ENCODE measurements around the gene KIFAP3.
"Not testable (repeated sequence)": the region's sequence is repeated elsewhere in the genome, so short reads cannot be mapped to it uniquely, and the experiment has no call there.

KIFAP3 gene

GRCh38 chr1:170064821-170065220, 9.7 kb downstream of the KIFAP3 start:
- DNase-seq (ENCODE audit: low read depth in 1 of 2, low spot score in 1 of 2) = no peak

- no peak for DNase-seq (ENCODE audit: low read depth in 1 of 2, low spot score in 1 of 2)
These were observed 11.2 kb downstream of the KIFAP3 start for GRCh38 chr1:170063109-170063826.

GRCh38 chr1:170061676-170062075, 12.8 kb downstream of the KIFAP3 start:
- DNase-seq (ENCODE audit: low read depth in 1 of 2, low spot score in 1 of 2) = not testable (repeated sequence)

- not testable (repeated sequence) for DNase-seq (ENCODE audit: low read depth in 1 of 2, low spot score in 1 of 2)
These were observed 14.4 kb downstream of the KIFAP3 start for GRCh38 chr1:170060015-170060520.

- no peak for DNase-seq (ENCODE audit: low read depth in 1 of 2, low spot score in 1 of 2)
These were observed 25.2 kb downstream of the KIFAP3 start for GRCh38 chr1:170049176-170049800.

- DNase-seq (ENCODE audit: low read depth in 1 of 2, low spot score in 1 of 2) = no peak
These were observed 26.0 kb downstream of the KIFAP3 start for GRCh38 chr1:170048515-170048914.

GRCh38 chr1:170044187-170044586, 30.3 kb downstream of the KIFAP3 start:
- DNase-seq (ENCODE audit: low read depth in 1 of 2, low spot score in 1 of 2) = no peak

GRCh38 chr1:170041423-170042192, 32.9 kb downstream of the KIFAP3 start:
- no peak for DNase-seq (ENCODE audit: low read depth in 1 of 2, low spot score in 1 of 2)

GRCh38 chr1:170032531-170033280, 41.8 kb downstream of the KIFAP3 start:
- DNase-seq (ENCODE audit: low read depth in 1 of 2, low spot score in 1 of 2) = no peak

- no peak for DNase-seq (ENCODE audit: low read depth in 1 of 2, low spot score in 1 of 2)
These were observed 44.3 kb downstream of the KIFAP3 start for GRCh38 chr1:170030212-170030611.

- DNase-seq (ENCODE audit: low read depth in 1 of 2, low spot score in 1 of 2) = no peak
These were observed 46.7 kb downstream of the KIFAP3 start for GRCh38 chr1:170027760-170028159.

GRCh38 chr1:170020859-170021258, 53.6 kb downstream of the KIFAP3 start:
- no peak for DNase-seq (ENCODE audit: low read depth in 1 of 2, low spot score in 1 of 2)

GRCh38 chr1:170017478-170017877, 57.0 kb downstream of the KIFAP3 start:
- no peak for DNase-seq (ENCODE audit: low read depth in 1 of 2, low spot score in 1 of 2)

GRCh38 chr1:170012920-170013319, 61.6 kb downstream of the KIFAP3 start:
- DNase-seq (ENCODE audit: low read depth in 1 of 2, low spot score in 1 of 2) = no peak

GRCh38 chr1:170010443-170010842, 64.1 kb downstream of the KIFAP3 start:
- DNase-seq (ENCODE audit: low read depth in 1 of 2, low spot score in 1 of 2) = no peak

GRCh38 chr1:170009551-170009950, 64.9 kb downstream of the KIFAP3 start:
- no peak for DNase-seq (ENCODE audit: low read depth in 1 of 2, low spot score in 1 of 2)

- DNase-seq (ENCODE audit: low read depth in 1 of 2, low spot score in 1 of 2) = not testable (repeated sequence)
These were observed 65.8 kb downstream of the KIFAP3 start for GRCh38 chr1:170008745-170009144.

GRCh38 chr1:170003270-170003835, 71.1 kb downstream of the KIFAP3 start:
- not testable (repeated sequence) for DNase-seq (ENCODE audit: low read depth in 1 of 2, low spot score in 1 of 2)

- DNase-seq (ENCODE audit: low read depth in 1 of 2, low spot score in 1 of 2) = no peak
These were observed 73.2 kb downstream of the KIFAP3 start for GRCh38 chr1:170001266-170001665.

GRCh38 chr1:169999761-170000160, 74.7 kb downstream of the KIFAP3 start:
- DNase-seq (ENCODE audit: low read depth in 1 of 2, low spot score in 1 of 2) = no peak

- no peak for DNase-seq (ENCODE audit: low read depth in 1 of 2, low spot score in 1 of 2)
These were observed 75.2 kb downstream of the KIFAP3 start for GRCh38 chr1:169999331-169999741.
